ENCODE data around the gene RGS11.

RGS11 gene

GRCh38 chr16:275041-275641, 603 bp downstream of the RGS11 start:
- TF ChIP-seq EZH2phosphoT487 (IDR thresholded peaks at IDR 0.05; ENCODE audit: low read depth), result no peak
- TF ChIP-seq CTCF (IDR thresholded peaks at IDR 0.05; ENCODE audit: low read depth, low read length), result no peak
- Histone ChIP-seq H3K4me2 (ENCODE audit: low read length) (no peak overlapping the region), H3K79me2 (ENCODE audit: low read length) (no peaks in the 10 kb centered on the region), H4K20me1 (ENCODE audit: insufficient read depth, low read length) (no peaks in the 10 kb centered on the region), H3K36me3 (replicated peaks; ENCODE audit: low read depth, low read length) (no peaks in the 10 kb centered on the region), H3K27me3 (ENCODE audit: low read depth, low read length) (no peaks in the 10 kb centered on the region), H2AFZ (ENCODE audit: low read depth, low read length) (no peak overlapping the region), H3K9me3 (ENCODE audit: insufficient read depth, low read length) (no peaks in the 10 kb centered on the region), H3K27ac (ENCODE audit: low read length) (no peak overlapping the region), H3K4me1 (ENCODE audit: low read length) (peaks cover 10% of the 10 kb centered on the region; the same call in 1 of the 2 replicates), H3K4me3 (ENCODE audit: low read length) (no peak overlapping the region), H3K9ac (ENCODE audit: low read length) (no peak overlapping the region)

GRCh38 chr16:273547-274421, 2.0 kb downstream of the RGS11 start:
- Histone ChIP-seq H3K4me2 (ENCODE audit: low read length) (peak overlapping the region; percentile 90), H3K27ac (ENCODE audit: low read length) (no peak overlapping the region), H4K20me1 (ENCODE audit: insufficient read depth, low read length) (no peaks in the 10 kb centered on the region), H3K4me1 (ENCODE audit: low read length) (peaks cover 4% of the 10 kb centered on the region; the same call in 1 of the 2 replicates), H3K9me3 (ENCODE audit: insufficient read depth, low read length) (no peaks in the 10 kb centered on the region), H3K79me2 (ENCODE audit: low read length) (no peaks in the 10 kb centered on the region), H3K9ac (ENCODE audit: low read length) (peak overlapping the region; percentile 69; the same call in 1 of the 2 replicates), H3K4me3 (ENCODE audit: low read length) (peak overlapping the region; percentile 91), H2AFZ (ENCODE audit: low read depth, low read length) (peak overlapping the region; percentile 93), H3K36me3 (replicated peaks; ENCODE audit: low read depth, low read length) (no peaks in the 10 kb centered on the region), H3K27me3 (ENCODE audit: low read depth, low read length) (no peaks in the 10 kb centered on the region)
- TF ChIP-seq EZH2phosphoT487 (IDR thresholded peaks at IDR 0.05; ENCODE audit: low read depth), result no peak
- TF ChIP-seq CTCF (IDR thresholded peaks at IDR 0.05; ENCODE audit: low read depth, low read length), result no peak

GRCh38 chr16:272633-273546, 2.9 kb downstream of the RGS11 start:
- Histone ChIP-seq H2AFZ (ENCODE audit: low read depth, low read length) (peak overlapping the region; percentile 93), H3K27me3 (ENCODE audit: low read depth, low read length) (no peaks in the 10 kb centered on the region), H4K20me1 (ENCODE audit: insufficient read depth, low read length) (no peaks in the 10 kb centered on the region), H3K4me1 (ENCODE audit: low read length) (peaks cover 3% of the 10 kb centered on the region; the same call in 1 of the 2 replicates), H3K27ac (ENCODE audit: low read length) (no peak overlapping the region), H3K4me3 (ENCODE audit: low read length) (peak overlapping the region; percentile 91), H3K9me3 (ENCODE audit: insufficient read depth, low read length) (no peaks in the 10 kb centered on the region), H3K36me3 (replicated peaks; ENCODE audit: low read depth, low read length) (no peaks in the 10 kb centered on the region), H3K79me2 (ENCODE audit: low read length) (no peaks in the 10 kb centered on the region), H3K4me2 (ENCODE audit: low read length) (peak overlapping the region; percentile 90), H3K9ac (ENCODE audit: low read length) (peak overlapping the region; percentile 69; the same call in 1 of the 2 replicates)
- TF ChIP-seq CTCF (IDR thresholded peaks at IDR 0.05; ENCODE audit: low read depth, low read length), result no peak

All from OCI-LY3 (cell line).